GM12878 (cell line): ENCODE measurements around the gene C14orf119. TPM values are rescaled to one million over a fixed set of nuclear protein-coding genes. Genes with fewer than 3 reads are reported as not detected.

Experiments used
- ATAC-seq: fragments of 200-7000 bp; cut with Tn5 transposase; 3 replicates; pipeline ENCODE4 v1.9.1; 2020; ENCODE audit warnings: mild to moderate bottlenecking, moderate library complexity
- BruUV-seq: library from RNA; stranded (reverse); fragments of 400-500 nt; replicated peaks from 2 replicates; lab custom pipeline; 2021; lab: Mats Ljungman, UMichigan
- CTCF ChIA-PET: fragments of 300-600 bp; sonication (Branson Sonifier 250); formaldehyde crosslinking; extraction: SDS; loops from one replicate; lab custom pipeline; 2021; ENCODE audit warnings: inconsistent platforms; lab: Yijun Ruan, JAX
- POLR2A ChIA-PET: fragments of 350-600 bp; formaldehyde crosslinking; extraction: SDS; loops from one replicate; lab custom pipeline; 2021; ENCODE audit warnings: inconsistent platforms; lab: Charles Lee
- RAD21 ChIA-PET: fragments of 300-600 bp; sonication (Branson Sonifier 250); formaldehyde crosslinking; loops from one replicate; lab custom pipeline; 2023; ENCODE audit warnings: antibody characterized with exemption; ENCODE audit not compliant: unreplicated experiment; lab: Charles Lee
- SMC1A ChIA-PET: fragments of 300-600 bp; sonication (Branson Sonifier 250); formaldehyde crosslinking; loops from one replicate; lab custom pipeline; 2023; ENCODE audit not compliant: unreplicated experiment, uncharacterized antibody; lab: Charles Lee
- DNase-seq: peaks from one replicate; pipeline ENCODE4 v3.0.0-alpha.2; 2011; ENCODE audit warnings: low read depth, low spot score
- FAIRE-seq: peaks from 3 replicates; lab custom pipeline; 2011; peaks lifted over from hg19 to GRCh38; lab: Jason Lieb, UNC
- H2AFZ ChIP-seq: 2 replicates; pipeline ENCODE4 v1.6.0; 2011; ENCODE audit warnings: low read depth, low read length, control low read depth; ENCODE audit not compliant: control insufficient read depth
- H3K27ac ChIP-seq: 2 replicates; pipeline ENCODE4 v1.5.1; 2011; ENCODE audit warnings: control low read depth; ENCODE audit not compliant: control insufficient read depth, insufficient read depth
- H3K27me3 ChIP-seq, 2 experiments: replicated peaks in 1 of 2; 2 replicates each; pipeline versions ENCODE4 v1.6.0 to v1.6.1; 2011; ENCODE audit warnings: low read length in 1 of 2; ENCODE audit not compliant: control insufficient read depth in 2 of 2, insufficient read depth in 2 of 2
- H3K36me3 ChIP-seq, 2 experiments: 2 replicates each; pipeline ENCODE4 v1.5.1; 2011; ENCODE audit warnings: low read length in 1 of 2; ENCODE audit not compliant: control insufficient read depth in 2 of 2, insufficient read depth in 2 of 2
- H3K4me1 ChIP-seq: 2 replicates; pipeline ENCODE4 v1.6.1; 2011; ENCODE audit warnings: mild to moderate bottlenecking, low read length, moderate library complexity, mixed read lengths; ENCODE audit not compliant: control insufficient read depth, insufficient read depth
- H3K4me2 ChIP-seq: 2 replicates; pipeline ENCODE4 v1.6.0; 2011; ENCODE audit warnings: control low read depth; ENCODE audit not compliant: control insufficient read depth, insufficient read depth
- H3K4me3 ChIP-seq: fragments of 200-600 bp; sonication (generic); 2 replicates; pipeline ENCODE4 v1.5.1; 2016
- H3K79me2 ChIP-seq: 2 replicates; pipeline ENCODE4 v1.6.0; 2011; ENCODE audit warnings: low read length; ENCODE audit not compliant: control insufficient read depth, insufficient read depth
- H3K9ac ChIP-seq: 2 replicates; pipeline ENCODE4 v1.8.0; 2011; ENCODE audit warnings: low read length, control low read depth, mixed read lengths; ENCODE audit not compliant: control insufficient read depth, insufficient read depth
- H3K9me3 ChIP-seq: replicated peaks from 3 replicates; pipeline ENCODE4 v1.5.1; 2011; ENCODE audit warnings: mild to moderate bottlenecking, low read length; ENCODE audit not compliant: control insufficient read depth, insufficient read depth
- H4K20me1 ChIP-seq: 2 replicates; pipeline ENCODE4 v1.6.0; 2011; ENCODE audit not compliant: control insufficient read depth, insufficient read depth
- NFYB ChIP-seq: IDR thresholded peaks from 2 replicates; pipeline ENCODE4 v1.6.1; 2011; ENCODE audit warnings: low read depth, mild to moderate bottlenecking, low read length, improper control_type of control experiment, moderate library complexity; ENCODE audit not compliant: insufficient read depth
- SIN3A ChIP-seq: IDR thresholded peaks from 2 replicates; pipeline ENCODE4 v1.6.1; 2012; ENCODE audit warnings: low read depth, low read length, improper control_type of control experiment
- WGBS: methylation state at CpG from one replicate; pipeline ENCODE4 v1.1.6; 2016; ENCODE audit warnings: low lambda C conversion rate; ENCODE audit not compliant: insufficient replicate concordance, insufficient coverage; ENCODE audit errors: missing lambda C conversion rate; 5-methylcytosine and 5-hydroxymethylcytosine counted together
- in situ Hi-C: fragments of 300-500 bp; cut with MboI; formaldehyde crosslinking; loops from 9 replicates; pipeline ENCODE4 v1.14.3; 2018; ENCODE audit warnings: mixed read lengths
- intact Hi-C: fragments of 100-400 bp; cut with micrococcal nuclease; formaldehyde crosslinking; loops from one replicate; pipeline ENCODE4 v1.14.2; 2022; ENCODE audit not compliant: unreplicated experiment
- polyA plus RNA-seq, 11 experiments: library from polyadenylated mRNA; depleted of rRNA in 4 of 11; unstranded in 6 of 11; stranded (reverse) in 5 of 11; fragments of >200 nt; fragmentation: Nextera tagmentation in 4 of 11; fragmentation: Illumina TruSeq in 1 of 11; extraction: Ambion mirVana in 4 of 11; extraction: Trizol in 1 of 11; gene quantifications; 1 replicate in 1 of 11; 2 replicates in 10 of 11; pipeline versions ENCODE4 v1.2.1 to v1.2.3, GENCODE V29; 2011 to 2016; ENCODE audit warnings: inconsistent platforms in 2 of 11, missing spikeins in 2 of 11, low read depth in 1 of 11
- total RNA-seq, 4 experiments: library from RNA; depleted of rRNA in 3 of 4; stranded (reverse); fragments of >200 nt in 3 of 4; fragmentation: Illumina TruSeq in 1 of 4; extraction: Trizol in 1 of 4; gene quantifications; 2 replicates each; pipeline versions ENCODE4 v1.2.1 to v1.2.3, GENCODE V29; 2013 to 2021

The C14orf119 gene
- total and polyA plus RNA-seq, 10 of the 15 experiments (the other 5 are each of a cell fraction or from before 2014, with no cell fraction given): 32.3 to 228 (median 57.6) TPM

DNA sequence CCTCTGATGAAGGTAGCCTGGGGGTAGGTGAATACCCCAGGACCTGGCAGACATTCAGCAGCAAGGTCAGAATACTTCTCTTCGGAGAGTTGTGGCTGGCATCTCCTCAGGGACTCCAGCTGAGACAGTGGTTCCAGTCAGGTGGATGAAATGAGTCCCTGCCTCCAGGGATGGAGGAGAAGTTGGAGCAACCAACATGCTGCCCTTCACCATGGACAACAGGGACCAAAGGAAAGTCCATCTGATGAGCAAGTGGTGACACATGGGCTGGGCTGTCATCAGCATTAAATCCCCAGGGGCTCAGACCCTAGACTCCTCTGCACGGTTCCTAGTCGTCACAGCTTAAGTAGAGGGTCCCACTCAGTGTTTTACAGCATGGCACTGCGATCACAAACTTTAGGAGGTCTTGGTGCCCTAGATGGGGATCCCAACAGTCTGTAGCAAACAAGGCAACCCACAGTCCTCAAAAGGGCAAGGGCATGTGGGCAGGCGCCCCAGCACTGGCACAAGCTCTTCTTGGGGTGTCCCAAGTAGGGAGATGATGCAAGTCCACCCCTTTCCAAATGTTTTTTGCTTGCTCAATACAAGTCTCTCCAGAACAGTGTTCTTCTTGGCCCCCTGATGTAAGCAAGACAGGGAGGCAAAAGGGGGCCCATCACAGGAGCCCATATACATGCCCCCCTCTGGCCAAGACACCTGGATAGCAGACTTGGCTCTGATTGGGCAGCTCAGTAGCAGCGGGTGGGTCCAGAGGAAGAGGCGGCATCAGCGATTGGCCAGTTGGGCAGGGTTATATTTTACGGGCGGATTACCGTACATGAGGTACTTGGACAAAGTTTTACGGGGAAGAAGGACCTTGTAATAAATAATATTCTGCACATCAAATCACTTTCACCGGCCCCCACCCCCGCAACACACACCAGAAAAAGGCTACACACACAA, 27.2 kb upstream of the C14orf119 start:
- BruUV-seq: TSS peak; percentile 15
- WGBS: 83% methylated on average over 14 of the region's 14 CpGs
- Histone ChIP-seq H3K79me2 (peaks cover 36% of the 10 kb centered on the region), H3K4me2 (peak overlapping the region; percentile 56; the same call in 1 of the 2 replicates), H4K20me1 (peaks cover 9% of the 10 kb centered on the region; the same call in 1 of the 2 replicates), H3K9ac (no peak overlapping the region), H3K27me3 (no peaks in the 10 kb centered on the region), H3K36me3 (peaks cover 24 to 33% of the 10 kb centered on the region in 2 experiments), H3K4me3 (no peak overlapping the region), H3K4me1 (peaks cover 11% of the 10 kb centered on the region; the same call in 1 of the 2 replicates), H2AFZ (no peak overlapping the region), H3K27ac (no peak overlapping the region), H3K9me3 (no peaks in the 10 kb centered on the region)
- intact Hi-C loops: loop anchor here (2.0 kb wide), 1 partner anchor 119 kb away; no protein-coding TSS in a partner anchor
- ATAC-seq (peak; percentile 9; the same call in 1 of the 3 replicates), DNase-seq (no peak), FAIRE-seq (no peak)
- in situ Hi-C loops: no loop called here
- TF ChIP-seq SIN3A: no peak
- TF ChIP-seq NFYB: peak; percentile 59; the same call in 1 of the 2 replicates
- ChIA-PET SMC1A (interaction anchor here (0.5 to 2.2 kb wide), 30 partner anchors 8 to 138 kb away, joined by 3 to 23 read pairs (median 5); partner anchors contain the start of genes ACIN1, C14orf119, CDH24 and CEBPE), CTCF (interaction anchor here (0.6 to 4.2 kb wide), 65 partner anchors 9 to 761 kb away, joined by 3 to 80 read pairs (median 7); partner anchors contain the start of genes ACIN1, AJUBA, C14orf119 and CDH24), RAD21 (interaction anchor here (0.5 to 1.9 kb wide), 25 partner anchors 9 to 1514 kb away, joined by 3 to 27 read pairs (median 4); partner anchors contain the start of genes ACIN1, C14orf119 and HAUS4), POLR2A (interaction anchor here (0.5 to 1.8 kb wide), 6 partner anchors 8 to 179 kb away, joined by 4 to 9 read pairs (median 6); partner anchors contain the start of genes ACIN1, C14orf119 and PRMT5)
